ENCODE results near the gene ALG3. TPM values are rescaled to one million over a fixed set of nuclear protein-coding genes. Genes with fewer than 3 reads are reported as not detected.

Gene ALG3
- total and polyA plus RNA-seq, 9 of the 15 experiments (the other 6 are each of a cell fraction or from before 2014, with no cell fraction given): 37.5 to 107 (median 80.1) TPM

GRCh38 chr3:184241447-184242296 is 7.1 kb downstream of the ALG3 start (continued):
- TF ChIP-seq E2F5 (CRISPR knock-in tag; IDR thresholded peaks at IDR 0.05) (no peak), CBX8 (IDR thresholded peaks at IDR 0.05; ENCODE audit: borderline replicate concordance, extremely low read depth, low read depth, low read length, poor library complexity, severe bottlenecking) (no peak), POLR2AphosphoS2 (IDR thresholded peaks at IDR 0.05; ENCODE audit: low read length) (peak; percentile 92), KLF10 (CRISPR knock-in tag; IDR thresholded peaks at IDR 0.05) (no peak), ZNF644 (tag; IDR thresholded peaks at IDR 0.05; ENCODE audit: low read depth) (no peak), ZNF41 (CRISPR knock-in tag; conservative IDR thresholded peaks at IDR 0.05) (no peak), RBFOX2 (IDR thresholded peaks at IDR 0.05; ENCODE audit: low read depth, low read length) (peak; percentile 59), ZSCAN32 (CRISPR knock-in tag; IDR thresholded peaks at IDR 0.05) (no peak), ZNF668 (CRISPR knock-in tag; IDR thresholded peaks at IDR 0.05) (no peak), MYNN (IDR thresholded peaks at IDR 0.05) (peak; percentile 87), MYNN (CRISPR knock-in tag; IDR thresholded peaks at IDR 0.05) (no peak), MEF2A (IDR thresholded peaks at IDR 0.05; ENCODE audit: control insufficient read depth, low read depth, low read length) (no peak), MEF2D (tag; conservative IDR thresholded peaks at IDR 0.05; ENCODE audit: low read depth) (no peak), CBFA2T3 (IDR thresholded peaks at IDR 0.05) (0 out of 2 replicates have a peak, but pooled peaks have one; percentile 8)
- TF ChIP-seq, protein P1, sequence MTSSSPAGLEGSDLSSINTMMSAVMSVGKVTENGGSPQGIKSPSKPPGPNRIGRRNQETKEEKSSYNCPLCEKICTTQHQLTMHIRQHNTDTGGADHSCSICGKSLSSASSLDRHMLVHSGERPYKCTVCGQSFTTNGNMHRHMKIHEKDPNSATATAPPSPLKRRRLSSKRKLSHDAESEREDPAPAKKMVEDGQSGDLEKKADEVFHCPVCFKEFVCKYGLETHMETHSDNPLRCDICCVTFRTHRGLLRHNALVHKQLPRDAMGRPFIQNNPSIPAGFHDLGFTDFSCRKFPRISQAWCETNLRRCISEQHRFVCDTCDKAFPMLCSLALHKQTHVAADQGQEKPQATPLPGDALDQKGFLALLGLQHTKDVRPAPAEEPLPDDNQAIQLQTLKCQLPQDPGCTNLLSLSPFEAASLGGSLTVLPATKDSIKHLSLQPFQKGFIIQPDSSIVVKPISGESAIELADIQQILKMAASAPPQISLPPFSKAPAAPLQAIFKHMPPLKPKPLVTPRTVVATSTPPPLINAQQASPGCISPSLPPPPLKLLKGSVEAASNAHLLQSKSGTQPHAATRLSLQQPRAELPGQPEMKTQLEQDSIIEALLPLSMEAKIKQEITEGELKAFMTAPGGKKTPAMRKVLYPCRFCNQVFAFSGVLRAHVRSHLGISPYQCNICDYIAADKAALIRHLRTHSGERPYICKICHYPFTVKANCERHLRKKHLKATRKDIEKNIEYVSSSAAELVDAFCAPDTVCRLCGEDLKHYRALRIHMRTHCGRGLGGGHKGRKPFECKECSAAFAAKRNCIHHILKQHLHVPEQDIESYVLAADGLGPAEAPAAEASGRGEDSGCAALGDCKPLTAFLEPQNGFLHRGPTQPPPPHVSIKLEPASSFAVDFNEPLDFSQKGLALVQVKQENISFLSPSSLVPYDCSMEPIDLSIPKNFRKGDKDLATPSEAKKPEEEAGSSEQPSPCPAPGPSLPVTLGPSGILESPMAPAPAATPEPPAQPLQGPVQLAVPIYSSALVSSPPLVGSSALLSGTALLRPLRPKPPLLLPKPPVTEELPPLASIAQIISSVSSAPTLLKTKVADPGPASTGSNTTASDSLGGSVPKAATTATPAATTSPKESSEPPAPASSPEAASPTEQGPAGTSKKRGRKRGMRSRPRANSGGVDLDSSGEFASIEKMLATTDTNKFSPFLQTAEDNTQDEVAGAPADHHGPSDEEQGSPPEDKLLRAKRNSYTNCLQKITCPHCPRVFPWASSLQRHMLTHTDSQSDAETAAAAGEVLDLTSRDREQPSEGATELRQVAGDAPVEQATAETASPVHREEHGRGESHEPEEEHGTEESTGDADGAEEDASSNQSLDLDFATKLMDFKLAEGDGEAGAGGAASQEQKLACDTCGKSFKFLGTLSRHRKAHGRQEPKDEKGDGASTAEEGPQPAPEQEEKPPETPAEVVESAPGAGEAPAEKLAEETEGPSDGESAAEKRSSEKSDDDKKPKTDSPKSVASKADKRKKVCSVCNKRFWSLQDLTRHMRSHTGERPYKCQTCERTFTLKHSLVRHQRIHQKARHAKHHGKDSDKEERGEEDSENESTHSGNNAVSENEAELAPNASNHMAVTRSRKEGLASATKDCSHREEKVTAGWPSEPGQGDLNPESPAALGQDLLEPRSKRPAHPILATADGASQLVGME (CRISPR knock-in tag; IDR thresholded peaks at IDR 0.05): no peak
- TF ChIP-seq, protein P2, sequence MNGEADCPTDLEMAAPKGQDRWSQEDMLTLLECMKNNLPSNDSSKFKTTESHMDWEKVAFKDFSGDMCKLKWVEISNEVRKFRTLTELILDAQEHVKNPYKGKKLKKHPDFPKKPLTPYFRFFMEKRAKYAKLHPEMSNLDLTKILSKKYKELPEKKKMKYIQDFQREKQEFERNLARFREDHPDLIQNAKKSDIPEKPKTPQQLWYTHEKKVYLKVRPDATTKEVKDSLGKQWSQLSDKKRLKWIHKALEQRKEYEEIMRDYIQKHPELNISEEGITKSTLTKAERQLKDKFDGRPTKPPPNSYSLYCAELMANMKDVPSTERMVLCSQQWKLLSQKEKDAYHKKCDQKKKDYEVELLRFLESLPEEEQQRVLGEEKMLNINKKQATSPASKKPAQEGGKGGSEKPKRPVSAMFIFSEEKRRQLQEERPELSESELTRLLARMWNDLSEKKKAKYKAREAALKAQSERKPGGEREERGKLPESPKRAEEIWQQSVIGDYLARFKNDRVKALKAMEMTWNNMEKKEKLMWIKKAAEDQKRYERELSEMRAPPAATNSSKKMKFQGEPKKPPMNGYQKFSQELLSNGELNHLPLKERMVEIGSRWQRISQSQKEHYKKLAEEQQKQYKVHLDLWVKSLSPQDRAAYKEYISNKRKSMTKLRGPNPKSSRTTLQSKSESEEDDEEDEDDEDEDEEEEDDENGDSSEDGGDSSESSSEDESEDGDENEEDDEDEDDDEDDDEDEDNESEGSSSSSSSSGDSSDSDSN (IDR thresholded peaks at IDR 0.05; ENCODE audit: borderline replicate concordance in 1 of 2, low read depth in 2 of 2, low read length in 2 of 2): 0 out of 4 replicates have a peak, but pooled peaks of 1 of the 2 experiments have one; percentile 32
- TF ChIP-seq, protein P3, sequence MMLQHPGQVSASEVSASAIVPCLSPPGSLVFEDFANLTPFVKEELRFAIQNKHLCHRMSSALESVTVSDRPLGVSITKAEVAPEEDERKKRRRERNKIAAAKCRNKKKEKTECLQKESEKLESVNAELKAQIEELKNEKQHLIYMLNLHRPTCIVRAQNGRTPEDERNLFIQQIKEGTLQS (IDR thresholded peaks at IDR 0.05): no peak
- TF ChIP-seq, protein P3 (CRISPR knock-in tag; conservative IDR thresholded peaks at IDR 0.05): no peak

Measured in K562 (cell line).